ENCODE measurements around the gene SLC24A2.

Gene SLC24A2

DNA sequence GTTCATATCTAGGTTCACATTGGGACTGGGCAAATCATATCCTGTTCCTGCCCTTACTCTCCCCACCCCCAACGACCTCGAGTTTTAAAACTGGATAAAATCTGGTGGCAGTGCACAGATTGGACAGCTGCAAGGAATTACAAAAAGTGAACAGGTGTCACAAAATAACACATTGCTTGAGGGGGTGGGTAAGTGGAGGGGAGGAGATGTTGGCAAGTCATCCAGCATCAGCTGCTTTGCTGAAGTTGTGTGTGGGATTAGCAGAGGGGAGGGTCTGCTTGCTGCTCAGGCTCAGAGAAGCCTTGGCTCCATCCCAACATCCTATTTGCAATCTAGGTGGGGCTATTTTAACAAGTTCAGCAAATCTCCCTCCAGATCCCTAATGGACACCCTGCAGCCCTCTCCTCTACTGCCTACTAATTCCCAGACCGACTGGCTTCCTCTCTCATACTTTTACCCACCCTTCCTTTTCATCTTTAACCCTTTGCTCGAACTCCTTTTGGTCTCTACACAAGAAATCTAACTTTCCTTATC is 39.8 kb upstream of the SLC24A2 start:
- ATAC-seq, result no peak
- TF ChIP-seq, protein P1, sequence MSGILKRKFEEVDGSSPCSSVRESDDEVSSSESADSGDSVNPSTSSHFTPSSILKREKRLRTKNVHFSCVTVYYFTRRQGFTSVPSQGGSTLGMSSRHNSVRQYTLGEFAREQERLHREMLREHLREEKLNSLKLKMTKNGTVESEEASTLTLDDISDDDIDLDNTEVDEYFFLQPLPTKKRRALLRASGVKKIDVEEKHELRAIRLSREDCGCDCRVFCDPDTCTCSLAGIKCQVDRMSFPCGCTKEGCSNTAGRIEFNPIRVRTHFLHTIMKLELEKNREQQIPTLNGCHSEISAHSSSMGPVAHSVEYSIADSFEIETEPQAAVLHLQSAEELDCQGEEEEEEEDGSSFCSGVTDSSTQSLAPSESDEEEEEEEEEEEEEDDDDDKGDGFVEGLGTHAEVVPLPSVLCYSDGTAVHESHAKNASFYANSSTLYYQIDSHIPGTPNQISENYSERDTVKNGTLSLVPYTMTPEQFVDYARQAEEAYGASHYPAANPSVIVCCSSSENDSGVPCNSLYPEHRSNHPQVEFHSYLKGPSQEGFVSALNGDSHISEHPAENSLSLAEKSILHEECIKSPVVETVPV (CRISPR knock-in tag; IDR thresholded peaks at IDR 0.05), result no peak
- no peak for TF ChIP-seq SNAI2 (CRISPR knock-in tag; IDR thresholded peaks at IDR 0.05)
- TF ChIP-seq ESRRG (CRISPR knock-in tag; IDR thresholded peaks at IDR 0.05), result no peak
- TF ChIP-seq CSDC2 (CRISPR knock-in tag; IDR thresholded peaks at IDR 0.05), result no peak
- TF ChIP-seq TCF4 (CRISPR knock-in tag; IDR thresholded peaks at IDR 0.05; ENCODE audit: borderline replicate concordance), result no peak
- no peak for TF ChIP-seq ARNTL (CRISPR knock-in tag; IDR thresholded peaks at IDR 0.05; ENCODE audit: borderline replicate concordance, low read depth)
- TF ChIP-seq, protein P2, sequence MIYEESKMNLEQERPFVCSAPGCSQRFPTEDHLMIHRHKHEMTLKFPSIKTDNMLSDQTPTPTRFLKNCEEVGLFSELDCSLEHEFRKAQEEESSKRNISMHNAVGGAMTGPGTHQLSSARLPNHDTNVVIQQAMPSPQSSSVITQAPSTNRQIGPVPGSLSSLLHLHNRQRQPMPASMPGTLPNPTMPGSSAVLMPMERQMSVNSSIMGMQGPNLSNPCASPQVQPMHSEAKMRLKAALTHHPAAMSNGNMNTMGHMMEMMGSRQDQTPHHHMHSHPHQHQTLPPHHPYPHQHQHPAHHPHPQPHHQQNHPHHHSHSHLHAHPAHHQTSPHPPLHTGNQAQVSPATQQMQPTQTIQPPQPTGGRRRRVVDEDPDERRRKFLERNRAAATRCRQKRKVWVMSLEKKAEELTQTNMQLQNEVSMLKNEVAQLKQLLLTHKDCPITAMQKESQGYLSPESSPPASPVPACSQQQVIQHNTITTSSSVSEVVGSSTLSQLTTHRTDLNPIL (CRISPR knock-in tag; IDR thresholded peaks at IDR 0.05; ENCODE audit: low read depth), result no peak
- TF ChIP-seq, protein P3, sequence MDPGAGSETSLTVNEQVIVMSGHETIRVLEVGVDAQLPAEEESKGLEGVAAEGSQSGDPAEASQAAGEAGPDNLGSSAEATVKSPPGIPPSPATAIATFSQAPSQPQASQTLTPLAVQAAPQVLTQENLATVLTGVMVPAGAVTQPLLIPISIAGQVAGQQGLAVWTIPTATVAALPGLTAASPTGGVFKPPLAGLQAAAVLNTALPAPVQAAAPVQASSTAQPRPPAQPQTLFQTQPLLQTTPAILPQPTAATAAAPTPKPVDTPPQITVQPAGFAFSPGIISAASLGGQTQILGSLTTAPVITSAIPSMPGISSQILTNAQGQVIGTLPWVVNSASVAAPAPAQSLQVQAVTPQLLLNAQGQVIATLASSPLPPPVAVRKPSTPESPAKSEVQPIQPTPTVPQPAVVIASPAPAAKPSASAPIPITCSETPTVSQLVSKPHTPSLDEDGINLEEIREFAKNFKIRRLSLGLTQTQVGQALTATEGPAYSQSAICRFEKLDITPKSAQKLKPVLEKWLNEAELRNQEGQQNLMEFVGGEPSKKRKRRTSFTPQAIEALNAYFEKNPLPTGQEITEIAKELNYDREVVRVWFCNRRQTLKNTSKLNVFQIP (CRISPR knock-in tag; IDR thresholded peaks at IDR 0.05; ENCODE audit: borderline replicate concordance, low read depth), result no peak
- TF ChIP-seq TOX (CRISPR knock-in tag; IDR thresholded peaks at IDR 0.05; ENCODE audit: borderline replicate concordance), result no peak
- no peak for TF ChIP-seq GLIS3 (CRISPR knock-in tag; IDR thresholded peaks at IDR 0.05)
- TF ChIP-seq ZNF8 (CRISPR knock-in tag; IDR thresholded peaks at IDR 0.05), result no peak
- TF ChIP-seq ZC3H10 (CRISPR knock-in tag; IDR thresholded peaks at IDR 0.05), result no peak
- no peak for TF ChIP-seq ZNF70 (CRISPR knock-in tag; IDR thresholded peaks at IDR 0.05)
- TF ChIP-seq, protein P4, sequence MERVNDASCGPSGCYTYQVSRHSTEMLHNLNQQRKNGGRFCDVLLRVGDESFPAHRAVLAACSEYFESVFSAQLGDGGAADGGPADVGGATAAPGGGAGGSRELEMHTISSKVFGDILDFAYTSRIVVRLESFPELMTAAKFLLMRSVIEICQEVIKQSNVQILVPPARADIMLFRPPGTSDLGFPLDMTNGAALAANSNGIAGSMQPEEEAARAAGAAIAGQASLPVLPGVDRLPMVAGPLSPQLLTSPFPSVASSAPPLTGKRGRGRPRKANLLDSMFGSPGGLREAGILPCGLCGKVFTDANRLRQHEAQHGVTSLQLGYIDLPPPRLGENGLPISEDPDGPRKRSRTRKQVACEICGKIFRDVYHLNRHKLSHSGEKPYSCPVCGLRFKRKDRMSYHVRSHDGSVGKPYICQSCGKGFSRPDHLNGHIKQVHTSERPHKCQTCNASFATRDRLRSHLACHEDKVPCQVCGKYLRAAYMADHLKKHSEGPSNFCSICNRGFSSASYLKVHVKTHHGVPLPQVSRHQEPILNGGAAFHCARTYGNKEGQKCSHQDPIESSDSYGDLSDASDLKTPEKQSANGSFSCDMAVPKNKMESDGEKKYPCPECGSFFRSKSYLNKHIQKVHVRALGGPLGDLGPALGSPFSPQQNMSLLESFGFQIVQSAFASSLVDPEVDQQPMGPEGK (CRISPR knock-in tag; IDR thresholded peaks at IDR 0.05; ENCODE audit: borderline replicate concordance), result no peak
- no peak for TF ChIP-seq ZNF565 (CRISPR knock-in tag; conservative IDR thresholded peaks at IDR 0.05; ENCODE audit: low read depth)
- TF ChIP-seq, protein P5, sequence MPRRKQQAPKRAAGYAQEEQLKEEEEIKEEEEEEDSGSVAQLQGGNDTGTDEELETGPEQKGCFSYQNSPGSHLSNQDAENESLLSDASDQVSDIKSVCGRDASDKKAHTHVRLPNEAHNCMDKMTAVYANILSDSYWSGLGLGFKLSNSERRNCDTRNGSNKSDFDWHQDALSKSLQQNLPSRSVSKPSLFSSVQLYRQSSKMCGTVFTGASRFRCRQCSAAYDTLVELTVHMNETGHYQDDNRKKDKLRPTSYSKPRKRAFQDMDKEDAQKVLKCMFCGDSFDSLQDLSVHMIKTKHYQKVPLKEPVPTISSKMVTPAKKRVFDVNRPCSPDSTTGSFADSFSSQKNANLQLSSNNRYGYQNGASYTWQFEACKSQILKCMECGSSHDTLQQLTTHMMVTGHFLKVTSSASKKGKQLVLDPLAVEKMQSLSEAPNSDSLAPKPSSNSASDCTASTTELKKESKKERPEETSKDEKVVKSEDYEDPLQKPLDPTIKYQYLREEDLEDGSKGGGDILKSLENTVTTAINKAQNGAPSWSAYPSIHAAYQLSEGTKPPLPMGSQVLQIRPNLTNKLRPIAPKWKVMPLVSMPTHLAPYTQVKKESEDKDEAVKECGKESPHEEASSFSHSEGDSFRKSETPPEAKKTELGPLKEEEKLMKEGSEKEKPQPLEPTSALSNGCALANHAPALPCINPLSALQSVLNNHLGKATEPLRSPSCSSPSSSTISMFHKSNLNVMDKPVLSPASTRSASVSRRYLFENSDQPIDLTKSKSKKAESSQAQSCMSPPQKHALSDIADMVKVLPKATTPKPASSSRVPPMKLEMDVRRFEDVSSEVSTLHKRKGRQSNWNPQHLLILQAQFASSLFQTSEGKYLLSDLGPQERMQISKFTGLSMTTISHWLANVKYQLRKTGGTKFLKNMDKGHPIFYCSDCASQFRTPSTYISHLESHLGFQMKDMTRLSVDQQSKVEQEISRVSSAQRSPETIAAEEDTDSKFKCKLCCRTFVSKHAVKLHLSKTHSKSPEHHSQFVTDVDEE (CRISPR knock-in tag; IDR thresholded peaks at IDR 0.05), result no peak
- TF ChIP-seq OSR1 (CRISPR knock-in tag; IDR thresholded peaks at IDR 0.05), result no peak
- no peak for TF ChIP-seq ISL1 (CRISPR knock-in tag; IDR thresholded peaks at IDR 0.05)
- no peak for TF ChIP-seq PPARA (CRISPR knock-in tag; IDR thresholded peaks at IDR 0.05; ENCODE audit: borderline replicate concordance)

DNA sequence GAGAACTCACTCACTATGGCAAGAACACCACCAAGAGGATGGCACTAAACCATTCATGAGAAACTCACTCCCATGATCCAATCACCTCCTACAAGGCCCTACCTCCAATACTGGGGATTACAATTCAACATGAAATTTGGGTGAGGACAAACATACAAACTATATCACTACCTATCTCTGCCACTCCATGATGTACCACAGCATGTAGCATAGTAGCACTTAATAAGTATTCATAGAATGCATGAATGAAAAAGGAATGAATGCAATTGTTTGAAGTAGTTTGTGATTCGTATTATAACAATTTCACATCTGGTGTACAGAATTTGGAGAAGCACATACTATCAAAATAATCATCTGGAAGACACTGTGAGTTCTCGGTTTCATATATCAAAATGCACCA is 27.9 kb upstream of the SLC24A2 start:
- TF ChIP-seq PPARA (CRISPR knock-in tag; IDR thresholded peaks at IDR 0.05; ENCODE audit: borderline replicate concordance), result no peak
- no peak for TF ChIP-seq ISL1 (CRISPR knock-in tag; IDR thresholded peaks at IDR 0.05)
- TF ChIP-seq, protein P1 (CRISPR knock-in tag; IDR thresholded peaks at IDR 0.05), result no peak
- no peak for ATAC-seq

DNA sequence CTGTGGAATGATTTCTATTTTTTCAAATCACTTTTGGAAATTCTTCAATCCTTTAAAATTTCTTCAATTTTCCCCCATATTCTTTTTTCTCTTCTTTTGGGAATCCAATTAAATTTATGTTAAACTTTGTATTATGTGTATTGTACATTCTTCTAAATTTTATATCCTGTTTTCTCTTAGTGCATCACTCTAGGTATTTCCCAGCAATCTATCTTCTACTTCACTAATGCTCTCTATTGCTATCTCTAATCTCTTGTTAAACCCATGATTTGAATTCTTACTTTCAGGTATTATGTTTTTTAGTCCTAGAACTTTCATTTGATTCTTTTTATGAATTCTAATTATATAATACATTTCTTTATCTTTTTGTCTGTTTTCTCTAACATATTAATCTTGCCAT is 23.4 kb upstream of the SLC24A2 start:
- TF ChIP-seq SNAI2 (CRISPR knock-in tag; IDR thresholded peaks at IDR 0.05) (no peak), ZFP30 (CRISPR knock-in tag; IDR thresholded peaks at IDR 0.05) (peak; percentile 53; the same call in 1 of the 2 replicates), ZNF70 (CRISPR knock-in tag; IDR thresholded peaks at IDR 0.05) (no peak)
- TF ChIP-seq, protein P5 (CRISPR knock-in tag; IDR thresholded peaks at IDR 0.05), result no peak
- ATAC-seq, result no peak
